ENCODE measurements around the gene ZBTB20. TPM values are rescaled to one million over a fixed set of nuclear protein-coding genes. Genes with fewer than 3 reads are reported as not detected.
"Not testable (repeated sequence)": the region's sequence is repeated elsewhere in the genome, so short reads cannot be mapped to it uniquely, and the experiment has no call there.

ZBTB20 gene
- total RNA-seq, 2 donors from 2014 or later: 5.7 to 17.7 TPM

DNA sequence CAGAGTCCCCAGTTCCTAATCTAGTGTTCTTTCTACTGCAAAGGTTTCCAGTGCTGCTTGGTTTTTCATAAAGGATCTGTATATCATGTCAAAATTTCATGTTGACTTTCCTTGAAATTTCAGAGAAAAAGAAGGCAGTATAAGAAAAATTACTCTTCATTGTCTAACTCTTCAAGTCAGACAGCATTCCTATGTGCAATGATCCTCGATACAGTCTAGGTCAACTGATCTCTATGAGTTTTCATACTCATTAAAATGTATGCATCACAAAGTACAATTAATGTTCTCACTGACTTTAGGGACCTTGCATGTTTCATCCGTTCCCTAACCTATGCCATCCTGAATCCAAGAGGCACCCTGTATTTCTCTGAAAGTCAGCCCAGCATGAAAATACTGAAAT lies 317.3 kb downstream of the ZBTB20 start:
- Mint-ChIP-seq H3K4me1 (no peaks in the 10 kb centered on the region), H3K27ac (no peak overlapping the region), H3K36me3 (ENCODE audit: low read depth) (no peaks in the 10 kb centered on the region), H3K9me3 (no peaks in the 10 kb centered on the region), H3K27me3 (no peaks in the 10 kb centered on the region), H3K4me3 (no peak overlapping the region)
- no peak for ATAC-seq (replicated peaks)

DNA sequence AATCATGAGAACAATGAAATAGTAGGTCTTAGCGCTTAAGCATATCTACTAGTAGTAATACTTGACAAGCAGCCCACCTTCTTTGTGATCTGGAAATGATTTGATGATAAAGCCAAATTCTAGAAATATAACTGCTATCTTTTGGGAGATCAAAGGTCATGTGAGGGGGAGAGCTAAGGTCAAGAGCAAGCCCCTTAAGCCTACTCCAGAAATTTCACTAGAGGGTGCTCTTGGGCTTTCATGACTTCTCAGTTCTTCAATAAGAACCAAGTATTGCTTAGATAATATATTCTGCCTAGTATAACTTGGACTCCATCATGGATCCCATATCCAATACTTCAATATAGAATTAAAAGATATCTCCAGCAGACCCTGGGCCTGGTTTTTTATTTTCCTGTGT lies 319.6 kb downstream of the ZBTB20 start:
- Mint-ChIP-seq H3K27me3 (no peaks in the 10 kb centered on the region), H3K4me1 (no peaks in the 10 kb centered on the region), H3K27ac (no peak overlapping the region), H3K36me3 (ENCODE audit: low read depth) (no peaks in the 10 kb centered on the region), H3K9me3 (no peaks in the 10 kb centered on the region), H3K4me3 (no peak overlapping the region)
- peak; percentile 59 for ATAC-seq (replicated peaks)

DNA sequence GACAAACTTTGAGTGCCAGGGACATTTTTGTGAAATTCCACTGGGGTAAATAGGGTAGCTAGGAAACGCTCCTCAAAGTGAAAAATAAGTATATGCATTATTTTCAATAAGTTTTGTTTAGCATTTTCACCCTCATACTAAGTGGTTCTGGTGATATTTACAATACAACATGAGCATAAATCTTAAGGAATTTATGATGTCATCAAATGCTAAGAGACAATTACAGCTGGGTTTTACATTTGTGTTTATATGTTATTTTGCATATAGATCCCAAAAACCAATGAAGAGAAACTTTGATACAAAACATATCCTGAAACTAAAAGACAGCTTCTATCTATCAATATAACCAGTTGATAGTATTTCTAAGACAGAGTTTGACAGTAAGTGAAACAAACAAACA lies 323.1 kb downstream of the ZBTB20 start:
- H3K4me3 Mint-ChIP-seq: no peak overlapping the region
- ATAC-seq (replicated peaks): no peak
- no peaks in the 10 kb centered on the region for H3K9me3 Mint-ChIP-seq
- H3K27ac Mint-ChIP-seq: no peak overlapping the region
- H3K36me3 Mint-ChIP-seq (ENCODE audit: low read depth): no peaks in the 10 kb centered on the region
- H3K27me3 Mint-ChIP-seq: no peaks in the 10 kb centered on the region
- H3K4me1 Mint-ChIP-seq: no peaks in the 10 kb centered on the region

DNA sequence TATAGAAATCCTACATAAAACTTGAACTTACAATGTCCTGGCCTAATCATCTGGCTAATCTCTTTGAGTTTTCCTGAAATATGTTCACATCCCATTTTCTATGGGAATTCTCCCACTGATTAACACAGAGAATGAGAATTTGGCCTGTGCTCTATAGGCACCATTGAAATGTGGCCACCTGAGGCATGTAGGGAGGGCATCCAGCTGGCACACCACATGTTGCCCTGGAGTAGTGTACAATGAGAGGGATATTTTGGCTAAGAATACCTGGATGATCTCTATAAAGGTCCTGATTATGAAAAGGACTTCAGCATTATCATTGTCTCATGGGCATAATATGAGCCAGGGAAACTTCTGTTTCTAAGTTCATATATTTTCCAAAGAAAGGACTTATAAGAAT lies 324.0 kb downstream of the ZBTB20 start:
- no peak overlapping the region for H3K4me3 Mint-ChIP-seq
- H3K27me3 Mint-ChIP-seq: no peaks in the 10 kb centered on the region
- H3K27ac Mint-ChIP-seq: no peak overlapping the region
- ATAC-seq (replicated peaks): no peak
- H3K9me3 Mint-ChIP-seq: no peaks in the 10 kb centered on the region
- H3K36me3 Mint-ChIP-seq (ENCODE audit: low read depth): no peaks in the 10 kb centered on the region
- no peaks in the 10 kb centered on the region for H3K4me1 Mint-ChIP-seq

DNA sequence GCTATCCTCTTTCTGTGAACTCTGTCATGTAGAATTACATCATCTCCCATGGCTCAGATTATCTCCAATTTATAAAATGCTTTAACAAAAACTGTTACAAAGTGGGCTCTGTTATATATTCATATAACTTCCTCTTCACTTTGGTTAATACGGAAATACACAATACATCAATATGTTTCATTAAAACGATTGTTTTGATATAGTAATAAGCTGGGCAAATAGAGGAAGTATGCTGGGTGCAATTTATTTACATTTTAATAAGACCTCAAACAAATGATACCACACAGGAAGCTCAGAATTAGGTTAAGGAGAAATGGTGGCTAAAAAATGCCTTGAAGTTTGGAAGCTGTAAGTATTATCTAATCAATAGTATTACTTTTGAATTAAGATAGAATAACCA lies 331.0 kb downstream of the ZBTB20 start:
- no peaks in the 10 kb centered on the region for H3K36me3 Mint-ChIP-seq (ENCODE audit: low read depth)
- H3K9me3 Mint-ChIP-seq: no peaks in the 10 kb centered on the region
- H3K4me1 Mint-ChIP-seq: no peaks in the 10 kb centered on the region
- no peak overlapping the region for H3K4me3 Mint-ChIP-seq
- no peak overlapping the region for H3K27ac Mint-ChIP-seq
- no peak for ATAC-seq (replicated peaks)
- H3K27me3 Mint-ChIP-seq: no peaks in the 10 kb centered on the region

DNA sequence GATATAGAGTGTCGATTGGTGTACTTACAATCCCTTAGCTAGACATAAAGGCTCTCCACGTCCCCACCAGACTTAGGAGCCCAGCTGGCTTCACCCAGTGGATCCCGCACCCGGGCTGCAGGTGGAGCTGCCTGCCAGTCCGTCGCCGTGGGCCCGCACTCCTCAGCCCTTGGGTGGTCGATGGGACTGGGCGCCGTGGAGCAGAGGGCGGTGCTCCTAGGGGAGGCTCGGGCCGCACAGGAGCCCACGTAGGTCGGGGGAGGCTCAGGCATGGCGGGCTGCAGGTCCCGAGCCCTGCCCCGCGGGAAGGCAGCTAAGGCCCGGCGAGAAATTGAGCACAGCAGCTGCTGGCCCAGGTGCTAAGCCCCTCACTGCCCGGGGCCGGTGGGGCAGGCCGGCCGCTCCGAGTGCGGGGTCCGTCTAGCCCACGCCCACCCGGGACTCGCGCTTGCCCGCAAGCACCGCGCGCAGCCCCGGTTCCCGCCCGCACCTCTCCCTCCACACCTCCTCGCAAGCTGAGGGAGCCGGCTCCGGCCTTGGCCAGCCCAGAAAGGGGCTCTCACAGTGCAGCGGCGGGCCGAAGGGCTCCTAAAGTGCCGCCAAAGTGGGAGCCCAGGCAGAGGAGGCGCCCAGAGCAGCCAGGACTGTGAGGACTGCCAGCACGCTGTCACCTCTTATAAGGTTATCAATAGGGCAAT lies 334.4 kb downstream of the ZBTB20 start:
- not testable (repeated sequence) for H3K36me3 Mint-ChIP-seq (ENCODE audit: low read depth); ATAC-seq (replicated peaks); H3K9me3 Mint-ChIP-seq; H3K27me3 Mint-ChIP-seq; H3K27ac Mint-ChIP-seq; H3K4me3 Mint-ChIP-seq; H3K4me1 Mint-ChIP-seq

DNA sequence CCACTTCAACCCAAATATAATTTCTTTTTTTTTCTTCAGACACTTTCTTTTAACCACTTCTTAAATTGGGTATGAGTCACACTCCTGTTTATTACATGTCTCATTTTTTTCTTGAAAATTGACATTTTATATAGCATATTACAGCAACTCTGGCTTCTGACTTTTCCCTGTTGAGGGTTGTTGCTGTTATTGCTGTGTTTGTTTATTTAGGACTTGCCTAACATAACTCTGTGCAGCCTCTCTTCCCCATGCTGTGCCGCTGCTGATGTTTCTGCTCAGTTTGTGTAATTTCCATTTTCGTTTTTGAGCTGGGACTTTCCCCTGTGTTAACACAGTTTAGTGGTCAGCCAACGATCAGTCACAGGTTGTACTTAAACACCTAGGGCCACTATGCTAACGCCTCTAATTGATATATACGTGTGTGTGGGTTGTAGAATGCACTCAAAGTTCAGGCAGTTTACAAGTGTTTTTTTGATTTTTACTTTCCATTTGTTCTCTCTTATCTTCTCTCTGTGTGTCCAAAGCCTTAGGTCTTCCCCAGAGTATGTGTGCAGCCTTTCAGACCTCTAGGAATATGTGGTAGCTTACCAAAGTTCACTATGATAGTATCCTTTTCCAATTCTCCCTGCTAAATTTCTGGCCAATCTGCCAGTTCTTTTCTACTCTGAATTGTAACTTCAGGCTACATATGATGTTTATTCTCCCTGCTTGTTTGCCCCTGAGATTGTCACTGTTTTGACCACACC lies 337.2 kb downstream of the ZBTB20 start:
- H3K4me1 Mint-ChIP-seq: peaks cover 6% of the 10 kb centered on the region
- H3K27me3 Mint-ChIP-seq: no peaks in the 10 kb centered on the region
- H3K27ac Mint-ChIP-seq: no peak overlapping the region
- peak; percentile 98 for ATAC-seq (replicated peaks)
- no peaks in the 10 kb centered on the region for H3K9me3 Mint-ChIP-seq
- no peaks in the 10 kb centered on the region for H3K36me3 Mint-ChIP-seq (ENCODE audit: low read depth)
- peak overlapping the region; percentile 19 for H3K4me3 Mint-ChIP-seq

DNA sequence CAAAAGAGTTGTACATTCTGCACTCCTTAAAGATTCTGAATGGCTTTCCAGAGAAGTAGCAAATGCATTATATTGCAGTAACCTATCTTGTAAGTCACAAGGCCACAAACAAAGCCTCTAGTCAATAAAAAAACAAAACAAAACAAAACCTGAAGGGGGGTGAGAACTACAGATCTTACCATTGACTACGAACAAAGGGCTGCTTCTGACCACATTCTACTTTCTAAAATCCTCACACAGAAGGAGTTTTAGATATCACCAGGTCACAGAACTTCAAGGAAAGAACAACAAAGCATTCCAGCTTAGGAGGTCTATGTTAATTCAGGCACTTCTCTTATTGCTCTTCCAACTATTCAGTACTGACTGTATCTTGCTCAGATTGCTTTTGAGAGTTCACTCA lies 343.0 kb downstream of the ZBTB20 start:
- Mint-ChIP-seq H3K4me3 (no peak overlapping the region), H3K27me3 (no peaks in the 10 kb centered on the region), H3K27ac (no peak overlapping the region), H3K9me3 (no peaks in the 10 kb centered on the region), H3K36me3 (ENCODE audit: low read depth) (peaks cover 8% of the 10 kb centered on the region), H3K4me1 (peaks cover 7% of the 10 kb centered on the region)
- no peak for ATAC-seq (replicated peaks)

DNA sequence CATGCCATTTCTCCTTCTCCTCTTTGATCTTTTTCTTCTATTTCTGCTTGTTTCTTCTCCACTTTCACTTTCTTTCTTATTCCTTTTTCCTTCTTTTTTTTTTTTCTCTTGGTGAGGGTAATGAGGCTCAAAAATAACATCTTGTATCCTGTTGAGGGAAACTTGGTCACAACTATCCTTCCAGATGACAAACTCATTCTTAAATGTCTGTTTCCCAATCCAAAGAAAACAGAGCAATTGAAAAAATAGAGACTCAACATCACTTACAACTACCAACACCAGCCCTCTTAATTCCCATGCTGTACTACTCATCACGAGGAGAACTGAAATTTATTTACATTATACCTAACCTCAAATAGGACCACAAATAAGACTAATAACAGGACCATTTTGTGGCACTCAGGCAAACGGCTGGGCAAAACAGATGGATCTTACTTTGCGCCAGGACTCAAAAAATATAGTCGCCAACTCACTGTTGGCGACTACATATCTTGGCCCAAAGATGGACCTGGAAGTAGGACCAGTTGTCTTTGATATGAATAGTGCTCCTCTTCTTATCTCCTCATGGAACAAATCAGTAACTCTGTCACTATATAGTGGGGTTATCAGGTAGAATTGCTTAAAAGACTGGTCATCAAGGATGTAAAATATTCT lies 343.9 kb downstream of the ZBTB20 start:
- Mint-ChIP-seq H3K36me3 (ENCODE audit: low read depth) (peaks cover 8% of the 10 kb centered on the region), H3K4me3 (no peak overlapping the region), H3K27me3 (no peaks in the 10 kb centered on the region), H3K27ac (no peak overlapping the region), H3K9me3 (no peaks in the 10 kb centered on the region), H3K4me1 (peaks cover 7% of the 10 kb centered on the region)
- ATAC-seq (replicated peaks): no peak

DNA sequence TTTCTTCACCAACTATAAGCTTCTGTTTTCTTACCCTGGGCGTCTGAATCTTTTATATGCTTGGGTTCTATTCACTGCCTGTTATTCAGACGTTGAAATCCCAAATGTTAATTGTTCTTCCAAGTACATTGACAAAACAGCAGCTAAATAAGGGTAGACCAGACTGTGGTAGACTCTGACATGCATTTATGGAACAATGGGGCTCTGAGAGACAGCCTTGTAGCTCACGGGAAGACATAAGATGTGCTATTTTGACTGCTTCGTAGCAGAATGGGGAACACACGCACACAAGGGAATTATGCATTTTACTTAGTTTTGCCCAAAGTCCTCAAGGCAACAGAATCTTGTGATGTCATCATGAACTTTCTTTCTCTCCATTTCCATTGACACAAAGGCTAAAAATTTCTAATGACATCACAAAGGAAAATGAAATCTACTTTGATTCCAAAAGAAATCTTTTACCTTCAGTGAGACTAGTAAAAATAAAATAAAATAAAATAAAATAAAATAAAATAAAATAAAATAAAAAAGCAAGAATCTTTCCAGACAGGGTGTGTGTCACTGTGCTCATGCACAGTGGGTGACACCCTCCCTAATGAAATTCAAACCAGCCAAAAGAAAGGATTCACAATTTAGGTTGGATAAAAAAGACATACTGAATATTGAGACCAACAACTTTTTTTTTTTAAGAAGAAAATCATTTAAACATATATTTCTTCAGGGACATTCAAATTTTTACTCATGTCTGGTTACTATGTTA lies 346.6 kb downstream of the ZBTB20 start:
- H3K9me3 Mint-ChIP-seq: no peaks in the 10 kb centered on the region
- peaks cover 7% of the 10 kb centered on the region for H3K4me1 Mint-ChIP-seq
- peaks cover 8% of the 10 kb centered on the region for H3K36me3 Mint-ChIP-seq (ENCODE audit: low read depth)
- H3K27me3 Mint-ChIP-seq: no peaks in the 10 kb centered on the region
- no peak overlapping the region for H3K27ac Mint-ChIP-seq
- H3K4me3 Mint-ChIP-seq: no peak overlapping the region
- no peak for ATAC-seq (replicated peaks)

DNA sequence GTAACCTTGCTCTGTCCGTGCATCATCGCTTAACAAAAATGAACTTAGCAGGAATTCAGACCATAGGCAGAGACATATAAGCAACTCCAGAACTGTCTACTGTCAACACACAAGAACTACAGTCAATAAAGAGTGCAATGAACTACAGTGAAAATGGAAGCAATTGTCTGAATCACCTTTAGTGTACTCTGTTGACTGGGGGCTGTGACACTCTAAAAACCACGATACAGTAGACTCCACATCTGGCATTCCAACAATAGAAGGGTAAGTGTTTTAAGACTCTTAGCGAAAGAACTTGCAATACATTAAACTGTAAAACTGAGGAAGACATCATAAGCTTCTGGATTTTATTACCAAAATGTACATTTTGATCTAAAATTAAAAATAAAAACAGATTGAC lies 347.3 kb downstream of the ZBTB20 start:
- H3K27me3 Mint-ChIP-seq: no peaks in the 10 kb centered on the region
- H3K9me3 Mint-ChIP-seq: no peaks in the 10 kb centered on the region
- no peak for ATAC-seq (replicated peaks)
- no peak overlapping the region for H3K4me3 Mint-ChIP-seq
- no peak overlapping the region for H3K27ac Mint-ChIP-seq
- H3K4me1 Mint-ChIP-seq: peaks cover 7% of the 10 kb centered on the region
- H3K36me3 Mint-ChIP-seq (ENCODE audit: low read depth): peaks cover 8% of the 10 kb centered on the region

DNA sequence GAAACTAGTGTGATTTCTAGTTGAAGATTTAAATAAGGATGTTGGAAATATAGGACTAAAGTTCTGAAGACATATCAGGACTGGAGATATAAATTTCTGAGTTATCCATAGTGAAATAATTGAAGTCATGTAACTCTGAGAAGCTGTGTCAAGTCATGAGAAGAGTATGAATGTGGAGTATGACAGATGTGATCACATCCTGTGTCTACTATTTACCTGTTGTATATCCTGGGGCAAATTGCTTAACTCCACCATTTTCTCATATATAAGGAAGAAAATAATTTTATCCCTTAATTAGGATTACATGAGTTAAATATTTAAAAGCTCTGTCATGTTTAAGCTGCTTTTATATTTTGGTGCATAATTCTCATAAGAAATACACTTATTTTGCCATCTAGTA lies 350.3 kb downstream of the ZBTB20 start:
- Mint-ChIP-seq H3K9me3 (no peaks in the 10 kb centered on the region), H3K36me3 (ENCODE audit: low read depth) (peaks cover 8% of the 10 kb centered on the region), H3K4me3 (no peak overlapping the region), H3K27ac (no peak overlapping the region), H3K4me1 (no peaks in the 10 kb centered on the region), H3K27me3 (no peaks in the 10 kb centered on the region)
- no peak for ATAC-seq (replicated peaks)

DNA sequence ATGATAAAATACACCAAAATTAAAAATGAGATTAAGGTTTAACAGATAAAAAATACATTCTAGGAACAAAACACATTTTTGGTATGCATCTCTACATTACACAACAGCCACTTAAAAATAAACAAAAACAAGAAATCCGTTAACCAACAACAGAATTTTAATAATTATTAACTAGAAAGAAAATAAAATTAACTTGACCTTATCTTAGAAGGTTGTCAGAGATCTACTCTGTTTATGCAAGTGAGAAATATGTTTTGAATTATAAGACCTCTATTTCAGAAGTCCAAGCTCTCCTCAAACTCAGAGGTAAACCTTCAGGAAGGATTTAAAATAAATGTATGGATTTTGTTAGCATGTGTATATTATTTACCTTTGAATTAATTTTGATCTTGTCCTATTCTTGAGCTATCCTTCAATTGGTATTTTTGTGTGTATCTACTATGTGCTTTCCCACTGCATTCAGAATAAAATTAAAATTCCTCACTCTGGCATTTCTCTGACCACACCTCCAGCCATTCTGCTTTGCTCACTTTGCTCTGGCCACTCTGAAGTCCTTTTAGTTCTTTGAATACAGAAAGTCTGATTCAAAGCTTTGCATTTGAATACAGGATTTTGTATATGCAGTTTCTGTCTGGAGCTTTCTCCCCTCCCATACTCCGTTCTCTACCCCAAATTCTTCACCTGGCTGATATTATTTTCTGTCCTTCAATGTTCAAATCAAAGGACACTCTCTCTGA lies 352.0 kb downstream of the ZBTB20 start:
- Mint-ChIP-seq H3K4me3 (no peak overlapping the region), H3K36me3 (ENCODE audit: low read depth) (peaks cover 7% of the 10 kb centered on the region), H3K9me3 (no peaks in the 10 kb centered on the region), H3K4me1 (no peaks in the 10 kb centered on the region), H3K27me3 (no peaks in the 10 kb centered on the region), H3K27ac (no peak overlapping the region)
- ATAC-seq (replicated peaks): no peak
